Adipocyte (in vitro differentiated cells): ENCODE results near the gene LRP1-AS.
A peak's percentile ranks its signal among the peaks of the same experiment; 100 is the strongest.

Experiments
- DNase-seq: peaks from one replicate; pipeline ENCODE4 v3.0.0-alpha.2; 2015; ENCODE audit warnings: low read depth
- H3K27me3 ChIP-seq: replicated peaks from 2 replicates; pipeline ENCODE4 v1.7.0; 2013; ENCODE audit warnings: mild to moderate bottlenecking, low read length, moderate library complexity; ENCODE audit not compliant: control insufficient read depth, insufficient read depth
- H3K36me3 ChIP-seq: 2 replicates; pipeline ENCODE4 v1.7.0; 2013; ENCODE audit warnings: low read length, mild to moderate bottlenecking, moderate library complexity; ENCODE audit not compliant: control insufficient read depth, insufficient read depth, severe bottlenecking
- H3K4me1 ChIP-seq: 2 replicates; pipeline ENCODE4 v1.7.0; 2013; ENCODE audit warnings: mild to moderate bottlenecking, low read length, moderate library complexity; ENCODE audit not compliant: control insufficient read depth, insufficient read depth
- H3K4me3 ChIP-seq: 2 replicates; pipeline ENCODE4 v1.7.0; 2013; ENCODE audit warnings: mild to moderate bottlenecking, low read length, moderate library complexity
- H3K9ac ChIP-seq: 2 replicates; pipeline ENCODE4 v1.7.0; 2013; ENCODE audit warnings: mild to moderate bottlenecking, low read length, moderate library complexity
- H3K9me3 ChIP-seq: 2 replicates; pipeline ENCODE4 v1.7.0; 2013; ENCODE audit warnings: mild to moderate bottlenecking, low read length, moderate library complexity; ENCODE audit not compliant: control insufficient read depth

Gene LRP1-AS

DNA sequence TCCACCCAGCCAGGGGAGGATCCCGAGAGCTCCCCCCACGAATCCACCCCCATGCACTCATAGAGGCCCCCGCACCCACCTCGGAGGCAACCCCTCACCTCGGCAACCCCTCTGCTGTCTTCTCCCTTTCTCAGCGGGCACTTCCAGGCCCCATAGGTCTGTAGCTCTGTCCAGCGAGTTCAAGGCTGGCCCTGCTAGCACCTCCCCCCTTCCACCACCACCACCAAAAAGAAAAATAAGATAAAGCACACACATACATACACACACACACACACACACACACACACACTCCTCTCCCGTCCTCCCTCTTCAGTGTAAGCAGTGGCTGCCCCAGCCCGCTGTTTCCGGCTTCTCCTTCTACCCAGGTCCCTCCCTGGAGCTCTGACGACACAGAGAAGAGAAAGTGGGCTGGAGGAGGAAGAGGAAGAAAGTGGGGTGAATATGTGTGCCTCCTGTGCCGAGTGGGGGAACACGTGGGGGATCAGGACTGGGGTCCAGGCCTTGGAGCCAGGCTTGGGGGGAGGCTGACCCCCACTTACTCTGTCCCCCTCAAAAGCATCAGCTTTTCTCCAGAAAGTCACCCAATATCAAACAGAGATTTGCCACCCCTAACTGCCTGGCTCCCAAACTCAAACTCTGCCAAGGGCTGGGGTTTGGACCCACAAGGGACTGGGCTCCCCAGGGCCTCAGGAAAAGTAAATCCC, 36.2 kb downstream of the LRP1-AS start, which contains the start of gene STAT6:
Gene STAT6 (minus strand): TSS at position 332 of the 704 bp plus-strand sequence. CDS start 3,084 bp downstream, outside the sequence.
- Histone ChIP-seq H3K9ac (peak within 1 kb of the TSS; percentile 99), H3K36me3 (peaks cover 17% of the 10 kb centered on the region), H3K4me1 (peaks cover 32% of the 10 kb centered on the region), H3K27me3 (no peaks in the 10 kb centered on the region), H3K4me3 (peak within 1 kb of the TSS; percentile 87), H3K9me3 (no peaks in the 10 kb centered on the region)
- DNase-seq = peak; percentile 91

- H3K9me3 ChIP-seq = no peaks in the 10 kb centered on the region
- DNase-seq = peak; percentile 70
- H3K9ac ChIP-seq = peak overlapping the region; percentile 99
- H3K36me3 ChIP-seq = peaks cover 25% of the 10 kb centered on the region
- peak overlapping the region; percentile 87 for H3K4me3 ChIP-seq
- H3K4me1 ChIP-seq = peaks cover 32% of the 10 kb centered on the region
- H3K27me3 ChIP-seq = no peaks in the 10 kb centered on the region
Measured at GRCh38 chr12:57110104-57111030, 37.1 kb downstream of the LRP1-AS start.

GRCh38 chr12:57109207-57110103, 38.0 kb downstream of the LRP1-AS start:
- Histone ChIP-seq H3K4me3 (peak overlapping the region; percentile 87), H3K9ac (peak overlapping the region; percentile 99), H3K4me1 (peaks cover 32% of the 10 kb centered on the region), H3K27me3 (no peaks in the 10 kb centered on the region), H3K36me3 (peaks cover 34% of the 10 kb centered on the region), H3K9me3 (no peaks in the 10 kb centered on the region)
- DNase-seq = no peak

GRCh38 chr12:57107456-57108155, 39.8 kb downstream of the LRP1-AS start:
- DNase-seq = no peak
- peaks cover 36% of the 10 kb centered on the region for H3K4me1 ChIP-seq
- H3K9ac ChIP-seq = peak overlapping the region; percentile 26
- no peak overlapping the region for H3K4me3 ChIP-seq
- H3K36me3 ChIP-seq = peaks cover 44% of the 10 kb centered on the region
- no peaks in the 10 kb centered on the region for H3K27me3 ChIP-seq
- H3K9me3 ChIP-seq = no peaks in the 10 kb centered on the region

DNA sequence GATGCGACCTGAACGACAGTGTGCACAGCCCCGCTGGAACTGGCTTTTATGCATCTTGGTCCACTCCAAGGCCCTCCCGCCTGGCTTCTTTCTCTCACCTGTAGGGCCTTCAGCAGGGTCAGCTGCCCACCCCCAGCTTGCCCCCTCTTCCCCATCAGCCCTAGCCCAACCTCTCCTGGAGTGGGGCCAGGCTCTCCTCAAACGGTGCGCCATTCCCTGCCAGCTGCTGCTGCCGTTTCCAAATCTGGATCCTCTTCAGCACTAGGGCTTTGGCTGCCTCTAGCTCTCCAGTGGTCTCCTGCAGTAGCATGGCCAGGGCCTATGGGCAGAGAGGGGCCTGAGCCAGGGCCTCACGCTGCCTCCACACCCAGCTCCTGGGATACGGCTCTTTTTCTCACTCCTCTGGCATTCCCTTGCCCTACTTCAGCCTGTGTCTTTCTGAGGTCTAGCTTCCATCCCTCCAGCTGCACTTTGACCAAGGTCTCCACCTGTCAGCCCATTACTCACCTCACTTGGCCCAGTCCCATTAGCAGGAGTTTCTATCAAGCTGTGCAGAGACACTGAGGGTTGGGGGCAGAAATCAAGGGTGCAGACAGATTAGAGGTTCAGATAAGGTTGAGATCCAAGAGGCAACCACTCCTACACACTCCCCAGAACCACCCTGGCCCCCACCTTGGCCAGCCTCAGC, 41.3 kb downstream of the LRP1-AS start:
- Histone ChIP-seq H3K4me3 (no peak overlapping the region), H3K27me3 (no peaks in the 10 kb centered on the region), H3K36me3 (peaks cover 52% of the 10 kb centered on the region), H3K9ac (no peak overlapping the region), H3K9me3 (no peaks in the 10 kb centered on the region), H3K4me1 (peaks cover 25% of the 10 kb centered on the region)
- no peak for DNase-seq

DNA sequence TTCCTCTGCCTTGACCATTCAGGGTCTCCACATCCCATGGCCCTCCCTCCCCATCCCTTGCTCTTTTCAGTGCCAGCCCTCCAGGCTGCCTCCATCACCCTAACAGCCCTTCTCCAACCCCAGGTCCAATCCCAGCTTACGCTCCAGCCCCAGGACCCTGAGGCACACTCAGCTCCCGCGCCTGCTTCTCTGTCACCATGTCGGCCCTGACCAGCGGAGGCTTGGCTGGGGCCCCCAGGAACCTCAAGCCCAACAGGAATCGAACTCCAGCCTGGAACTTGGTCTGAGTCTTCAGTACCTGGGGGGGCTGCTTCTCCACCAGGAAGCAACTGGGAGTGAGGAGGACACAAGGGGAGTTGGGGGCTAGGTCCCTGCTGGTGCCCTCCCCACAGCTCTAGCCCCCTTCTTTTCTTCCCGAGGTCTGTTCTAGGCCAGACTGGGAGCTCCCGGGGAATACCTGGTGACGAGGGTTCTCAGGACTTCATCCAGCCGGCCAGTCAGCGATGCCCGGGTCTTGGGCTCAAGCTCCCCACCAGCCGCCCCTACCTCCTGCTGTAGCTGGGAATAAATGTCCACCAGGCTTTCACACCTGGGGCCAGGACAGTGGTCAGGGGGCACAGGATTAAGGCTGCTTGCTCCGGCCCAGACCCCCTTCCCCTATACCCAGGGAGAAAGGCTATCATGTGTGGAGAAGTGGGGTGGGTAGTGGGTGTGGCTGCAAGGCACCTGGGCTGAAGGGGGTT, 42.2 kb downstream of the LRP1-AS start:
- H3K9ac ChIP-seq = no peak overlapping the region
- peaks cover 53% of the 10 kb centered on the region for H3K36me3 ChIP-seq
- H3K9me3 ChIP-seq = no peaks in the 10 kb centered on the region
- no peak overlapping the region for H3K4me3 ChIP-seq
- no peaks in the 10 kb centered on the region for H3K27me3 ChIP-seq
- no peak for DNase-seq
- peaks cover 25% of the 10 kb centered on the region for H3K4me1 ChIP-seq

DNA sequence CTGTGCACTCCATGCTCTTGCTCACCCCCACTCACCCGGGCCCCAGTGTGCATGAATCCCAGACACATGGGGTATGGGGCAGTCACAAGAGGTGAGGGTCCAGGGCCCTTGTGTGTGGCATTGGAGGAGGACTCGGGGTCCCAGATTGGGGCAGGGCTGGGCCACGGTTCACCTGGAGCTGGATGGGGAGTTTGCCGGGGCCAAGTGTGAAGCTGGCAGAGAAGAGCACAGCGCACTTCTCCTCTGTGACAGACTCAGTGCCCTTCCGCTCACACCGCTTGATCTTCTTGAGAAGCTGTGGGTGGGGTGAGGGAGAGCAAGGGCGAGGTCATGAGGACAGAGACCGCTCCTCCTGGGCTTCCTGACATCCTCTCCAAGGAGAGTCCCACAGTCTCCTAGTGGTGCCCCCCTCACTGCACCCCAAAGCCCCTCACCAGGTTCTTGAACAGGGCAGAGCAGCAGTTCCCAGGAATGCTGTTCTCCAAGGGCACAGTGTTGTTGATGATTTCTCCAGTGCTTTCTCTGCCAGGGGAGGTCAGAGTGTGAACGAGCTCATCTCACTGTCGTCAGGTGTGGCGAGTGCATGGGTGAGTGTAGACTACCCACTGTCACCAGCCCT, 43.0 kb downstream of the LRP1-AS start:
- H3K9me3 ChIP-seq = no peaks in the 10 kb centered on the region

DNA sequence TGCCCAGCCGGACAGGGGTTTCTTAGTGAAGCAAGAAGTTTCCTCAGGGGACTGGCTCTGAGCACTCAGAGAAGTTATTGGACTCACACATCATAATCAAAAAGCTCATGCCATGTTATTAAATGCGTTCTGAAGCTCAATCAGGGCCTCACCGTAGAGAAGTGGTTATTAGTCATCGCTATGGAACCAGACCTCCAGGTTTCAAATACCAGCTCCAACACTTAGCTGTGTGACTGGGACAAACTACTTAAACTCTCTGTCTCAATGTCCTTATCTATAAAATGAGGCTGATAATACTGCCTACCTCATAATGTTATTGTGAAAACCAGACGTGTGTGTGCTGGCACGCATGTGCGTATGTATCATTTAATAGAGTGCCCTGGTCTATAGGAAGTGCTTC, 43.6 kb downstream of the LRP1-AS start:
- peaks cover 66% of the 10 kb centered on the region for H3K36me3 ChIP-seq
- H3K27me3 ChIP-seq = no peaks in the 10 kb centered on the region
- peaks cover 19% of the 10 kb centered on the region for H3K4me1 ChIP-seq
- no peak for DNase-seq
- H3K4me3 ChIP-seq = no peak overlapping the region
- H3K9ac ChIP-seq = no peak overlapping the region
- no peaks in the 10 kb centered on the region for H3K9me3 ChIP-seq

More for the DNA sequence above, 43.0 kb downstream of the LRP1-AS start:
- peaks cover 22% of the 10 kb centered on the region for H3K4me1 ChIP-seq
- no peaks in the 10 kb centered on the region for H3K27me3 ChIP-seq
- H3K9ac ChIP-seq = no peak overlapping the region
- DNase-seq = no peak
- H3K36me3 ChIP-seq = peaks cover 61% of the 10 kb centered on the region
- no peak overlapping the region for H3K4me3 ChIP-seq

DNA sequence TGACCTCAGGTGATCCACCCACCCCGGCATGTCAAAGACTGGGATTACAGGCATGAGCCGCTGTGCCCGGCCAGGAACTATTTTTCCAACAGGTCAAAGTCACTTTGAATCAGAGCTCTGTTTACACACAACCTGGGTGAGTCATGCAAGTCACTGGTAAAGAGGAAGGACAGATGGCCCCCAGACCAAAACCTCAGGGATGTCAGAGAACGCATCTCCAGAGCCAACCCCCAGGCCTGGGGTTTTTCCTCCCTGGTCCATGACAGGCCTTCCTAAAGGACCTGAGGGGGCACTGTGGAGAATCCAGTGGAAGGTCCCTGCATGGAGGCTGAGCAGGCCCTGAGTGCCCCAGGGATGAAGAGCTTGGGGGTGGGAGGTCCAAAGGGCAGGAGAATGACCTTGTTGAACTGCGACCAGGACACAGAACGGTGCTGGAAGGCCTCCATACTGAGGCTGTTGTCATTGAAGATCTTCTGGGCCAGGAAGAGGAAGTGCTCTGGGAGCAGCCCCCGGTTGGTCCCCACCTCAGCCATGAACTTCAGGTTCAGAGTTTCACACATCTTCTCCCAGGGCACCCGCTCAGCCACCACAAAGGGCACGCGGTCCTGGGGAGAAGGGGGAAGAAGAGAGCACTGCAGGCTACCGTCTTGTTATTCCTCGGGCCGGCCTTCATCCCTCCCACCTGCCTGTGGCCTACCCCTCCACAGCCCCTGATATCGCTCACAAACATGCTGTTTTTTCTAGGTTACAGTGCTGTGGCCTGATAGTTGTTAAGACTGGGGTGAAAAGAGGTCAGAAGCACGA, 45.3 kb downstream of the LRP1-AS start:
- no peak for DNase-seq

More for the DNA sequence above, 45.3 kb downstream of the LRP1-AS start:
- Histone ChIP-seq H3K9me3 (no peaks in the 10 kb centered on the region), H3K4me1 (peaks cover 15% of the 10 kb centered on the region), H3K4me3 (no peak overlapping the region), H3K27me3 (no peaks in the 10 kb centered on the region), H3K36me3 (peaks cover 75% of the 10 kb centered on the region), H3K9ac (no peak overlapping the region)
